Neural cell (in vitro differentiated cells): ENCODE measurements around the gene HIVEP3.

Source experiments
- EP300 ChIP-seq: fragments of 450-650 bp; conservative IDR thresholded peaks from 2 replicates; pipeline ENCODE4 v1.6.1; 2014; ENCODE audit warnings: antibody characterized with exemption, mild to moderate bottlenecking, moderate library complexity; ENCODE audit not compliant: poor library complexity, severe bottlenecking
- EZH2 ChIP-seq: fragments of 200-600, 300-800 bp; shearing (Covaris generic), sonication (generic); IDR thresholded peaks from 2 replicates; pipeline ENCODE4 v1.6.1; 2014; ENCODE audit warnings: antibody characterized with exemption, low read length, borderline replicate concordance, mild to moderate bottlenecking; ENCODE audit not compliant: insufficient read depth, poor library complexity, severe bottlenecking
- POLR2AphosphoS5 ChIP-seq: IDR thresholded peaks from 2 replicates; pipeline ENCODE4 v1.6.1; 2012
- RAD21 ChIP-seq: fragments of 450-650 bp; conservative IDR thresholded peaks from 2 replicates; pipeline ENCODE4 v1.6.1; 2014; ENCODE audit warnings: antibody characterized with exemption, mild to moderate bottlenecking, moderate library complexity
- SMC3 ChIP-seq: fragments of 450-650 bp; conservative IDR thresholded peaks from 2 replicates; pipeline ENCODE4 v1.6.1; 2014; ENCODE audit warnings: antibody characterized with exemption, mild to moderate bottlenecking, moderate library complexity; ENCODE audit not compliant: poor library complexity
- TF ChIP-seq, protein P1 (sequence below): fragments of 450-650 bp; IDR thresholded peaks from 2 replicates; pipeline ENCODE4 v1.5.1; 2014; ENCODE audit warnings: antibody characterized with exemption, mild to moderate bottlenecking, moderate library complexity; ENCODE audit not compliant: poor library complexity, severe bottlenecking
- TF ChIP-seq, protein P2 (sequence below): IDR thresholded peaks from 2 replicates; pipeline ENCODE4 v1.6.1; 2012; ENCODE audit warnings: borderline replicate concordance

DNA sequence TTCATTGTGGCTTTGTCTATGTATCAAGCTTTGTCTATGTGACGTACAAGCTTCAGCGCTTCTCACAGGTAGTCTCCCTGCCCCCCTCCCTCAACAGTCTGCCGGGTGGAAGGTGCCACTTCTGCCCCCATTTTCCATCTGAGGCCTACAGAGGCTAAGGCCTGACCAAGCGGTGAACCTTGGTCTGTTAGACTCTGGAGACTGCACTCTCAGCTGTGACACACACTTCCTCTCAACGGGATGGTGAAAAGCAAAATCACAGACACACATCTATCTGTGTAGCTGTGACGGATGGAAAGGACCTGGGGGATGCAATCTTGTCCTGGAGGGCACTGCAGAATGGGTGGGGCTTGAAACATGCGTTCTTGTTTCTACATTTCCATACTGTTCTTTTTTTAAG lies 281.4 kb downstream of the HIVEP3 start:
- TF ChIP-seq EZH2 = no peak
- TF ChIP-seq, protein P1, sequence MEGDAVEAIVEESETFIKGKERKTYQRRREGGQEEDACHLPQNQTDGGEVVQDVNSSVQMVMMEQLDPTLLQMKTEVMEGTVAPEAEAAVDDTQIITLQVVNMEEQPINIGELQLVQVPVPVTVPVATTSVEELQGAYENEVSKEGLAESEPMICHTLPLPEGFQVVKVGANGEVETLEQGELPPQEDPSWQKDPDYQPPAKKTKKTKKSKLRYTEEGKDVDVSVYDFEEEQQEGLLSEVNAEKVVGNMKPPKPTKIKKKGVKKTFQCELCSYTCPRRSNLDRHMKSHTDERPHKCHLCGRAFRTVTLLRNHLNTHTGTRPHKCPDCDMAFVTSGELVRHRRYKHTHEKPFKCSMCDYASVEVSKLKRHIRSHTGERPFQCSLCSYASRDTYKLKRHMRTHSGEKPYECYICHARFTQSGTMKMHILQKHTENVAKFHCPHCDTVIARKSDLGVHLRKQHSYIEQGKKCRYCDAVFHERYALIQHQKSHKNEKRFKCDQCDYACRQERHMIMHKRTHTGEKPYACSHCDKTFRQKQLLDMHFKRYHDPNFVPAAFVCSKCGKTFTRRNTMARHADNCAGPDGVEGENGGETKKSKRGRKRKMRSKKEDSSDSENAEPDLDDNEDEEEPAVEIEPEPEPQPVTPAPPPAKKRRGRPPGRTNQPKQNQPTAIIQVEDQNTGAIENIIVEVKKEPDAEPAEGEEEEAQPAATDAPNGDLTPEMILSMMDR = no peak
- TF ChIP-seq EP300 = no peak
- no peak for TF ChIP-seq POLR2AphosphoS5
- no peak for TF ChIP-seq RAD21
- no peak for TF ChIP-seq SMC3
- TF ChIP-seq, protein P2, sequence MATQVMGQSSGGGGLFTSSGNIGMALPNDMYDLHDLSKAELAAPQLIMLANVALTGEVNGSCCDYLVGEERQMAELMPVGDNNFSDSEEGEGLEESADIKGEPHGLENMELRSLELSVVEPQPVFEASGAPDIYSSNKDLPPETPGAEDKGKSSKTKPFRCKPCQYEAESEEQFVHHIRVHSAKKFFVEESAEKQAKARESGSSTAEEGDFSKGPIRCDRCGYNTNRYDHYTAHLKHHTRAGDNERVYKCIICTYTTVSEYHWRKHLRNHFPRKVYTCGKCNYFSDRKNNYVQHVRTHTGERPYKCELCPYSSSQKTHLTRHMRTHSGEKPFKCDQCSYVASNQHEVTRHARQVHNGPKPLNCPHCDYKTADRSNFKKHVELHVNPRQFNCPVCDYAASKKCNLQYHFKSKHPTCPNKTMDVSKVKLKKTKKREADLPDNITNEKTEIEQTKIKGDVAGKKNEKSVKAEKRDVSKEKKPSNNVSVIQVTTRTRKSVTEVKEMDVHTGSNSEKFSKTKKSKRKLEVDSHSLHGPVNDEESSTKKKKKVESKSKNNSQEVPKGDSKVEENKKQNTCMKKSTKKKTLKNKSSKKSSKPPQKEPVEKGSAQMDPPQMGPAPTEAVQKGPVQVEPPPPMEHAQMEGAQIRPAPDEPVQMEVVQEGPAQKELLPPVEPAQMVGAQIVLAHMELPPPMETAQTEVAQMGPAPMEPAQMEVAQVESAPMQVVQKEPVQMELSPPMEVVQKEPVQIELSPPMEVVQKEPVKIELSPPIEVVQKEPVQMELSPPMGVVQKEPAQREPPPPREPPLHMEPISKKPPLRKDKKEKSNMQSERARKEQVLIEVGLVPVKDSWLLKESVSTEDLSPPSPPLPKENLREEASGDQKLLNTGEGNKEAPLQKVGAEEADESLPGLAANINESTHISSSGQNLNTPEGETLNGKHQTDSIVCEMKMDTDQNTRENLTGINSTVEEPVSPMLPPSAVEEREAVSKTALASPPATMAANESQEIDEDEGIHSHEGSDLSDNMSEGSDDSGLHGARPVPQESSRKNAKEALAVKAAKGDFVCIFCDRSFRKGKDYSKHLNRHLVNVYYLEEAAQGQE = no peak
